Inflammatory macrophage treated with lipopolysaccharide for 4 hours (primary cell): ENCODE data around the gene BANP.
"Not testable (repeated sequence)": the region's sequence is repeated elsewhere in the genome, so short reads cannot be mapped to it uniquely, and the experiment has no call there.

Experiments
- DNase-seq: peaks from one replicate; pipeline ENCODE4 v3.0.0-alpha.2; 2020

BANP gene

GRCh38 chr16:88035292-88035691 lies 84.1 kb downstream of the BANP start:
- DNase-seq, result no peak

GRCh38 chr16:88035884-88036639 lies 84.8 kb downstream of the BANP start:
- not testable (repeated sequence) for DNase-seq

GRCh38 chr16:88036640-88036996 lies 85.4 kb downstream of the BANP start:
- not testable (repeated sequence) for DNase-seq

- not testable (repeated sequence) for DNase-seq
Measured at GRCh38 chr16:88037359-88037758, 86.1 kb downstream of the BANP start.

- not testable (repeated sequence) for DNase-seq
Measured at GRCh38 chr16:88037876-88038525, 86.8 kb downstream of the BANP start.

GRCh38 chr16:88038526-88038908 lies 87.3 kb downstream of the BANP start:
- DNase-seq, result not testable (repeated sequence)

GRCh38 chr16:88039591-88039990 lies 88.4 kb downstream of the BANP start:
- DNase-seq, result no peak

- DNase-seq, result not testable (repeated sequence)
Measured at GRCh38 chr16:88040196-88040876, 89.1 kb downstream of the BANP start.

GRCh38 chr16:88040877-88041244 lies 89.6 kb downstream of the BANP start:
- DNase-seq, result not testable (repeated sequence)

- not testable (repeated sequence) for DNase-seq
Measured at GRCh38 chr16:88041506-88041905, 90.3 kb downstream of the BANP start.

GRCh38 chr16:88041986-88042562 lies 90.8 kb downstream of the BANP start:
- not testable (repeated sequence) for DNase-seq

GRCh38 chr16:88043208-88043910 lies 92.1 kb downstream of the BANP start:
- DNase-seq, result not testable (repeated sequence)

GRCh38 chr16:88044121-88044581 lies 92.9 kb downstream of the BANP start:
- DNase-seq, result peak; percentile 79

GRCh38 chr16:88045361-88045760 lies 94.1 kb downstream of the BANP start:
- not testable (repeated sequence) for DNase-seq

GRCh38 chr16:88045820-88046303 lies 94.6 kb downstream of the BANP start:
- DNase-seq, result peak; percentile 91

GRCh38 chr16:88047462-88047861 lies 96.2 kb downstream of the BANP start:
- no peak for DNase-seq

GRCh38 chr16:88048985-88049384 lies 97.8 kb downstream of the BANP start:
- DNase-seq, result no peak

GRCh38 chr16:88049561-88050545 lies 98.6 kb downstream of the BANP start:
- DNase-seq, result no peak

GRCh38 chr16:88050952-88051660 lies 99.9 kb downstream of the BANP start:
- no peak for DNase-seq

GRCh38 chr16:88052661-88053060 lies 101.4 kb downstream of the BANP start:
- no peak for DNase-seq

- DNase-seq, result not testable (repeated sequence)
Measured at GRCh38 chr16:88053479-88053878, 102.2 kb downstream of the BANP start.
